ENCODE measurements around the gene DHX16. TPM values are rescaled to one million over a fixed set of nuclear protein-coding genes. Genes with fewer than 3 reads are reported as not detected.

DHX16 gene
- total and polyA plus RNA-seq, 9 of the 15 experiments (the other 6 are each of a cell fraction or from before 2014, with no cell fraction given): 14.6 to 66.1 (median 47.5) TPM

GRCh38 chr6:30717129-30717844, 44.5 kb upstream of the DHX16 start, which contains the start of gene MDC1 (continued):
- peak; percentile 98 for TF ChIP-seq ARID4B (CRISPR knock-in tag; IDR thresholded peaks at IDR 0.05)
- peak; percentile 87; the same call in 1 of the 2 replicates for TF ChIP-seq GTF2F1 (IDR thresholded peaks at IDR 0.05; ENCODE audit: low read depth, low read length)
- no peak for TF ChIP-seq SMC3 (conservative IDR thresholded peaks at IDR 0.05; ENCODE audit: insufficient read depth, low read depth, low read length)
- TF ChIP-seq NR2F6 (CRISPR knock-in tag; IDR thresholded peaks at IDR 0.05): no peak
- peak; percentile 41; the same call in 1 of the 2 replicates for TF ChIP-seq MYNN (IDR thresholded peaks at IDR 0.05)
- no peak for TF ChIP-seq MYNN (CRISPR knock-in tag; IDR thresholded peaks at IDR 0.05)
- TF ChIP-seq HNRNPUL1 (IDR thresholded peaks at IDR 0.05; ENCODE audit: low read length): no peak
- TF ChIP-seq ATF7 (IDR thresholded peaks at IDR 0.05): peak; percentile 96
- no peak for TF ChIP-seq HOXB6 (CRISPR knock-in tag; IDR thresholded peaks at IDR 0.05; ENCODE audit: borderline replicate concordance)
- peak; percentile 96; the same call in 1 of the 2 replicates for TF ChIP-seq GTF2E2 (tag; IDR thresholded peaks at IDR 0.05)
- no peak for TF ChIP-seq TCFL5 (CRISPR knock-in tag; conservative IDR thresholded peaks at IDR 0.05)
- no peak for TF ChIP-seq CHD1 (IDR thresholded peaks at IDR 0.05; ENCODE audit: low read length)
- TF ChIP-seq U2AF2 (optimal IDR thresholded peaks at IDR 0.05; ENCODE audit: low read depth, low read length): no peak
- no peak for TF ChIP-seq DDX20 (tag; IDR thresholded peaks at IDR 0.05; ENCODE audit: low read depth)
- no peak for TF ChIP-seq TEAD2 (tag; IDR thresholded peaks at IDR 0.05)
- TF ChIP-seq ZNF518B (CRISPR knock-in tag; IDR thresholded peaks at IDR 0.05): no peak
- no peak for TF ChIP-seq MCM2 (IDR thresholded peaks at IDR 0.05; ENCODE audit: low read depth)
- TF ChIP-seq FOXP4 (CRISPR knock-in tag; IDR thresholded peaks at IDR 0.05; ENCODE audit: borderline replicate concordance): no peak

Data from K562 (cell line).